ENCODE results near the gene INAFM2. TPM values are rescaled to one million over a fixed set of nuclear protein-coding genes. Genes with fewer than 3 reads are reported as not detected.

Gene INAFM2
- total and polyA plus RNA-seq, 10 of the 15 experiments (the other 5 are each of a cell fraction or from before 2014, with no cell fraction given) = 0.75 to 8.1 (median 3.9) TPM

- no peak for TF ChIP-seq MLLT1 (IDR thresholded peaks at IDR 0.05)
- TF ChIP-seq IRF4 (IDR thresholded peaks at IDR 0.05; ENCODE audit: low read depth, low read length) = no peak
- no peak for TF ChIP-seq YY1 (IDR thresholded peaks at IDR 0.05; ENCODE audit: low read depth, low read length)
- no peak for TF ChIP-seq HDAC6 (IDR thresholded peaks at IDR 0.05; ENCODE audit: unreplicated experiment)
These were observed 39.7 kb upstream of the INAFM2 start (continued) for GRCh38 chr15:40283615-40284300.

GRCh38 chr15:40285151-40285550 is 38.3 kb upstream of the INAFM2 start:
- no TSS peak for BruUV-seq (replicated peaks)
- in situ Hi-C loops (cut with MboI) (no loop called here), intact Hi-C loops (cut with micrococcal nuclease; ENCODE audit: unreplicated experiment) (no loop called here)
- Histone ChIP-seq H3K27ac (ENCODE audit: control insufficient read depth, insufficient read depth) (no peak overlapping the region), H3K4me3 (no peak overlapping the region), H3K36me3 (ENCODE audit: control insufficient read depth in 2 of 2, insufficient read depth in 2 of 2, low read length in 1 of 2) (no peaks in the 10 kb centered on the region), H3K9ac (ENCODE audit: control insufficient read depth, insufficient read depth, low read length) (no peak overlapping the region), H3K9me3 (replicated peaks; ENCODE audit: control insufficient read depth, insufficient read depth, low read length) (no peaks in the 10 kb centered on the region; the same call in 2 of the 3 replicates), H3K79me2 (ENCODE audit: control insufficient read depth, insufficient read depth, low read length) (no peaks in the 10 kb centered on the region), H3K4me2 (ENCODE audit: control insufficient read depth, insufficient read depth) (no peak overlapping the region), H2AFZ (ENCODE audit: control insufficient read depth, low read depth, low read length) (no peak overlapping the region), H3K27me3 (replicated peaks in 1 of 2; ENCODE audit: control insufficient read depth in 2 of 2, insufficient read depth in 2 of 2, low read length in 1 of 2) (peaks cover 4 to 15% of the 10 kb centered on the region in 2 experiments), H4K20me1 (ENCODE audit: control insufficient read depth, insufficient read depth) (no peaks in the 10 kb centered on the region; the same call in 1 of the 2 replicates), H3K4me1 (ENCODE audit: control insufficient read depth, insufficient read depth, low read length) (peaks cover 5% of the 10 kb centered on the region; the same call in 1 of the 2 replicates)
- SMC1A ChIA-PET (ENCODE audit: uncharacterized antibody, unreplicated experiment) = no interaction called here
- FAIRE-seq (no peak), DNase-seq (ENCODE audit: low read depth, low spot score) (no peak), ATAC-seq (no peak)
- RAD21 ChIA-PET (ENCODE audit: unreplicated experiment) = interaction anchor here (1.0 kb wide), 1 partner anchor 27 kb away, joined by 3 read pairs; no protein-coding TSS in a partner anchor
- WGBS (ENCODE audit: insufficient coverage, insufficient replicate concordance, low lambda C conversion rate, missing lambda C conversion rate) = 61% methylated on average over 4 of the region's 4 CpGs
- POLR2A ChIA-PET = no interaction called here
- CTCF ChIA-PET = interaction anchor here (0.8 to 1.8 kb wide), 8 partner anchors 10 to 240 kb away, joined by 3 to 9 read pairs (median 3); no protein-coding TSS in a partner anchor
- no peak for TF ChIP-seq SPI1 (IDR thresholded peaks at IDR 0.05; ENCODE audit: borderline replicate concordance, insufficient read depth, low read depth, low read length)
- TF ChIP-seq BCL3 (IDR thresholded peaks at IDR 0.05; ENCODE audit: borderline replicate concordance, insufficient read depth, low read depth, low read length, poor library complexity, severe bottlenecking) = no peak
- TF ChIP-seq REST (IDR thresholded peaks at IDR 0.05; ENCODE audit: low read depth, low read length) = no peak
- no peak for TF ChIP-seq NR2C1 (IDR thresholded peaks at IDR 0.05)
- no peak for TF ChIP-seq RB1 (IDR thresholded peaks at IDR 0.05; ENCODE audit: borderline replicate concordance)
- TF ChIP-seq YY1 (IDR thresholded peaks at IDR 0.05; ENCODE audit: low read depth, low read length) = no peak
- no peak for TF ChIP-seq RAD51 (IDR thresholded peaks at IDR 0.05)
- no peak for TF ChIP-seq RFX5 (IDR thresholded peaks at IDR 0.05; ENCODE audit: low read depth, low read length)
- TF ChIP-seq RELB (IDR thresholded peaks at IDR 0.05; ENCODE audit: low read depth) = no peak
- TF ChIP-seq SUZ12 (IDR thresholded peaks at IDR 0.05; ENCODE audit: unreplicated experiment) = no peak
- TF ChIP-seq GABPA (IDR thresholded peaks at IDR 0.05; ENCODE audit: low read depth) = no peak
